Ovary (tissue), 9 donors: ENCODE measurements around the gene DTYMK. TPM values are rescaled to one million over a fixed set of nuclear protein-coding genes. Genes with fewer than 3 reads are reported as not detected.

Source experiments
- DNase-seq, 5 donors: peaks; one replicate each; pipeline ENCODE4 v3.0.0-alpha.2; 2019 to 2020
- H3K27ac ChIP-seq, 2 donors: fragments of 200-600 bp; one replicate each; pipeline versions ENCODE4 v1.5.1 to v1.8.0; 2019 to 2022
- H3K27me3 ChIP-seq: fragments of 200-600 bp; one replicate; pipeline ENCODE4 v1.8.0; 2022
- H3K36me3 ChIP-seq: fragments of 200-600 bp; sonication (generic); one replicate; pipeline ENCODE4 v1.5.1; 2019
- H3K4me1 ChIP-seq: one replicate; pipeline ENCODE4 v1.8.1; 2013; ENCODE audit warnings: mild to moderate bottlenecking, moderate library complexity; ENCODE audit not compliant: insufficient read depth
- H3K4me3 ChIP-seq: fragments of 200-600 bp; sonication (generic); one replicate; pipeline ENCODE4 v1.5.1; 2017
- H3K9me3 ChIP-seq, 2 donors: fragments of 200-600 bp in 1 of 2; sonication (generic) in 1 of 2; one replicate each; pipeline versions ENCODE4 v1.5.1 to v1.8.1; 2013 to 2019; ENCODE audit warnings: mild to moderate bottlenecking in 1 of 2, moderate library complexity in 1 of 2
- EP300 ChIP-seq: sonication (generic); formaldehyde crosslinking; IDR thresholded peaks from one replicate; pipeline ENCODE4 v1.6.1; 2017; ENCODE audit warnings: antibody characterized with exemption
- POLR2A ChIP-seq: fragments of 450-650 bp; IDR thresholded peaks from one replicate; pipeline ENCODE4 v1.6.1; 2017; ENCODE audit warnings: antibody characterized with exemption, mild to moderate bottlenecking, moderate library complexity
- WGBS, 3 donors: extraction: QIAGEN DNeasy Blood & Tissue Kit in 1 of 3; methylation state at CpG; one replicate each; pipeline versions ENCODE4 v1.1.5 to v1.1.7; 2013 to 2017; 5-methylcytosine and 5-hydroxymethylcytosine counted together
- intact Hi-C, 4 donors: fragments of 100-400 bp; cut with DNase I; formaldehyde crosslinking; loops; one replicate each; pipeline versions ENCODE4 v1.11.0 to v1.15.1; 2022 to 2023
- polyA plus RNA-seq, 2 donors: library from polyadenylated mRNA; stranded (reverse); fragments of 200-250 nt in 1 of 2; fragments of 350-450 nt in 1 of 2; fragmentation: Illumina TruSeq in 1 of 2; extraction: RNeasy Lipid Tissue Mini Kit (QIAGEN cat#74804) in 1 of 2; gene quantifications; one replicate each; pipeline ENCODE4 v1.2.3, GENCODE V29; 2013 to 2014
- total RNA-seq, 7 donors: library from RNA; depleted of rRNA in 2 of 7; stranded (reverse); fragments of >200 nt in 2 of 7; fragmentation: NEBNext Ultra II Directional in 3 of 7; extraction: Animal tissue kit (Norgen Biotek cat#: 25700) in 3 of 7; gene quantifications; one replicate each; pipeline versions ENCODE4 v1.1.0 to v1.2.4, GENCODE V29; 2016 to 2023
- TF ChIP-seq, protein P1 (sequence below), 3 donors: fragments of 450-650 bp in 2 of 3; fragments of 200-600 bp in 1 of 3; IDR thresholded peaks; one replicate each; pipeline versions ENCODE4 v1.5.1 to v1.8.0; 2016 to 2022; ENCODE audit warnings: antibody characterized with exemption in 3 of 3, mild to moderate bottlenecking in 1 of 3
- donor health status: DM: no; HTN: no; CAD: no; lungs with moderate emphysema.
- donor health status: DM: no; HTN: no; CAD: no.
- donor health status: Bipolar disorder and iron deficiency.
- donor health status: DM: yes; HTN: yes; CAD: no.
- donor health status: DM: no; HTN: no; CAD: no.
- donor health status: DM: yes; HTN: yes; CAD: no.

DTYMK gene
- total and polyA plus RNA-seq, 9 donors, result 3.7 to 17.9 (median 12.5) TPM

DNA sequence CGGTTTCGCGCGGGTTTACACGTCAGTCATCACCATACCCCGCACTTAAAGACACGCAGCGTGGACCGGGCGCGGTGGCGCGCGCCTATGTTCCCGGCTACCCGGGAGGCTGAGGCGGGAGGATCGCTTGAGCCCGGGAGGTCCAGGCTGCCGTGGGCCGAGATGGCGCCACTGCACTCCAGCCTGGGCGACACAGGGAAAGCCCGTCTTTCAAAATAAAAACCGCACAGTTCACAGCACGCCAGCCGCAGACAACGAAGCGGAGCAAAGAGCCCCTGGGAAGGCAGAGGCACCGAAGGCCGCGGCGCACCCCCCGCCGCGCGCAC, 328 bp downstream of the DTYMK start:
- H3K27me3 ChIP-seq, result no peaks in the 10 kb centered on the region
- no peaks in the 10 kb centered on the region for H3K4me1 ChIP-seq
- H3K9me3 ChIP-seq, result no peaks in the 10 kb centered on the region
- peak overlapping the region; percentile 39 to 87 for H3K27ac ChIP-seq
- TF ChIP-seq EP300 (no peak), POLR2A (no peak)
- TF ChIP-seq, protein P1, sequence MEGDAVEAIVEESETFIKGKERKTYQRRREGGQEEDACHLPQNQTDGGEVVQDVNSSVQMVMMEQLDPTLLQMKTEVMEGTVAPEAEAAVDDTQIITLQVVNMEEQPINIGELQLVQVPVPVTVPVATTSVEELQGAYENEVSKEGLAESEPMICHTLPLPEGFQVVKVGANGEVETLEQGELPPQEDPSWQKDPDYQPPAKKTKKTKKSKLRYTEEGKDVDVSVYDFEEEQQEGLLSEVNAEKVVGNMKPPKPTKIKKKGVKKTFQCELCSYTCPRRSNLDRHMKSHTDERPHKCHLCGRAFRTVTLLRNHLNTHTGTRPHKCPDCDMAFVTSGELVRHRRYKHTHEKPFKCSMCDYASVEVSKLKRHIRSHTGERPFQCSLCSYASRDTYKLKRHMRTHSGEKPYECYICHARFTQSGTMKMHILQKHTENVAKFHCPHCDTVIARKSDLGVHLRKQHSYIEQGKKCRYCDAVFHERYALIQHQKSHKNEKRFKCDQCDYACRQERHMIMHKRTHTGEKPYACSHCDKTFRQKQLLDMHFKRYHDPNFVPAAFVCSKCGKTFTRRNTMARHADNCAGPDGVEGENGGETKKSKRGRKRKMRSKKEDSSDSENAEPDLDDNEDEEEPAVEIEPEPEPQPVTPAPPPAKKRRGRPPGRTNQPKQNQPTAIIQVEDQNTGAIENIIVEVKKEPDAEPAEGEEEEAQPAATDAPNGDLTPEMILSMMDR (IDR thresholded peaks at IDR 0.05), result no peak
- intact Hi-C loops, result no loop called here
- 0 to 1% (median 1%) methylated on average over 34 to 37 of the region's 37 CpGs for WGBS, 3 donors
- peak in 1 of 5 donors; percentile 51 for DNase-seq
- H3K4me3 ChIP-seq, result peak overlapping the region; percentile 99
- no peaks in the 10 kb centered on the region for H3K36me3 ChIP-seq

- Histone ChIP-seq H3K27me3 (no peaks in the 10 kb centered on the region), H3K27ac (no peak overlapping the region)
These were observed 5.6 kb downstream of the DTYMK start for GRCh38 chr2:241680827-241681599.

DNA sequence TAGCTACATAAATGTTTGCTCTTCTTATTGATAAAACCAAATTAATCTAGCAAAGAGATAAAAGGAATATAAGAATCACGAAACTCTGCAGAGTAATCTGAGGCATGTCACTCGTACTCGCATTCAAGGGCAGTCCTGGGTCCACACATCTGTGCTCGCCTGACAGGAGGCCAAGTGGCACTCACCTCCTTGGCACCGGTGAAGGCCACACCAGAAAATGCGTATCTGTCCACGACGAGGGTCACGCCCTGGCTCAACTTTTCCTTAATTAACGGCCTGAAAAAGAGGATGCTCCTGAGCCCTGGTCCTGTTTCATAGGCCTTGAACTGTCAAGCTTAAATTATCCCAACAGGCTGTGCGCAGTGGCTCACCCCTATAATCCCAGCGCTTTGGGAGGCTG, 6.6 kb downstream of the DTYMK start:
- no peak for TF ChIP-seq POLR2A
- TF ChIP-seq, protein P1 (IDR thresholded peaks at IDR 0.05), result no peak
- TF ChIP-seq EP300, result no peak
- no peak overlapping the region for H3K4me3 ChIP-seq
- H3K9me3 ChIP-seq, result no peaks in the 10 kb centered on the region
- intact Hi-C loops, result no loop called here
- peaks cover 2% of the 10 kb centered on the region for H3K4me1 ChIP-seq
- H3K36me3 ChIP-seq, result no peaks in the 10 kb centered on the region
- no peak for DNase-seq
- no peaks in the 10 kb centered on the region for H3K27me3 ChIP-seq
- WGBS, 3 donors, result 82 to 90% (median 85%) methylated on average over 12 of the region's 12 CpGs
- H3K27ac ChIP-seq, result no peak overlapping the region

More at GRCh38 chr2:241680827-241681599, 5.6 kb downstream of the DTYMK start:
- peaks cover 2% of the 10 kb centered on the region for H3K4me1 ChIP-seq
- no peak overlapping the region for H3K4me3 ChIP-seq
- intact Hi-C loops, result no loop called here
- no peak for TF ChIP-seq POLR2A
- H3K9me3 ChIP-seq, result no peaks in the 10 kb centered on the region
- 48 to 52% (median 52%) methylated on average over 14 of the region's 14 CpGs for WGBS, 3 donors
- H3K36me3 ChIP-seq, result no peaks in the 10 kb centered on the region
- DNase-seq, result peak in 3 of 5 donors; percentile 51 to 63 (median 57)

DNA sequence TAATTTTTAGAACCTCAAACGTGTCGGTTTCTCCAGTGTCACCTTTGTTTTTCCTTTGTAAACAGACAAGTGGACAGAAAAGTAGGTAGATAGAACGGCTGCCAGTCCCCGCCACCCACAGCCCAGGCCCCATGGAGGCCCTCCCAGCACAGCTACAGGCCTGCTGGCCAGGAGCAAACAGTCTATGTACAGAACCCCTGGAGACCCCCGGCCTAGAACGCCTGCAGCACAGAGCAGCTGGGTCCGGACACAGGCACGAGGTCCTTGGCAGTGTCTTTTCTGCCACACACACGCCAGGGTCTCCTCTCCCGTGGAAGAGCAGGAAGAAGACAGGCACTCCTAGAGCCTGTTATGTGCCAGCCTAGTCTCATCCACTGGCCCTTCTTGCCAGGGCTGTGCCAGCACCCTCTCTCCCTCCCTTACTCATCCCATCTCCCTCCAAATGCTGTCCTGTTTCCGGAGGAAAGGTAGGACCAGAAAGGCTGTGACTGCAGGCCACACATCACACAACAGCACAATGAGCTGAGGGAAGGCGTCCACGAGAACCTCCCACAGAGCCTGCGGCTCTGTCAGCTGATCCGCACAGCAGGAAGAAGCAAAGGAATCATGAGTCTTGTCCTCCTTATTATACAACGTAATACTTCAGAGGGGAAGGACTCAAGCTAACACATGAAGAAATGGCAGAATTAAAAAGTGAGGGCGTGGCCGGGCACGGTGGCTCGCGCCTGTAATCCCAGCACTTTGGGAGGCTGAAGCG, 7.7 kb downstream of the DTYMK start:
- no peak for DNase-seq
- Histone ChIP-seq H3K4me1 (peaks cover 2% of the 10 kb centered on the region), H3K9me3 (no peaks in the 10 kb centered on the region), H3K4me3 (no peak overlapping the region), H3K27me3 (no peaks in the 10 kb centered on the region), H3K36me3 (no peaks in the 10 kb centered on the region), H3K27ac (no peak overlapping the region)
- WGBS, 3 donors, result 87 to 92% (median 87%) methylated on average over 22 of the region's 22 CpGs
- intact Hi-C loops, result no loop called here
- TF ChIP-seq POLR2A (no peak), EP300 (no peak)
- TF ChIP-seq, protein P1 (IDR thresholded peaks at IDR 0.05), result no peak

DNA sequence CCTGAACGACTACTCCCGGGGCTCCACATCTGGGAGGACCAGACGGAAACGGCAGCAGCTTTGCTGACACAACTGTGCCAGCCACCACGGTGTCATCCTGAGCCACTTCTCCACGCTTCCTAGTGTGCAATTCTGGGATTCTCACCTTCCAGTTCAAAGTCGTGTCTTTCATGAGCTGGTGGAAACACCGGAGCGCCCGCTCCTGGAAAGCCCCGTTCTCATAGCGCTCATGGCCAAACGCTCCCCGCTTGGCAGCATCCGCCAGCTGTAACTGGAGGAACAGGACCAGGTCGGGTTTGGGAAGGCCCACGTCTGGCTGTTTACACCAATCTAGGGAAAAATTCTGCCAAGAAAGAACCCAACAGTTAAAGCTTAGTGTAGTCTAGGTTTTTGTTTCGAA, 8.3 kb downstream of the DTYMK start:
- 87 to 92% (median 88%) methylated on average over 18 of the region's 18 CpGs for WGBS, 3 donors
- Histone ChIP-seq H3K9me3 (no peaks in the 10 kb centered on the region), H3K4me1 (peaks cover 2% of the 10 kb centered on the region), H3K27ac (no peak overlapping the region), H3K27me3 (no peaks in the 10 kb centered on the region), H3K4me3 (no peak overlapping the region), H3K36me3 (no peaks in the 10 kb centered on the region)
- DNase-seq, result no peak
- intact Hi-C loops, result no loop called here
- TF ChIP-seq, protein P1 (IDR thresholded peaks at IDR 0.05), result no peak
- TF ChIP-seq POLR2A, result no peak
- no peak for TF ChIP-seq EP300
